ENCODE measurements around the gene TBX4.
A peak's percentile ranks its signal among the peaks of the same experiment; 100 is the strongest.

TBX4 gene

DNA sequence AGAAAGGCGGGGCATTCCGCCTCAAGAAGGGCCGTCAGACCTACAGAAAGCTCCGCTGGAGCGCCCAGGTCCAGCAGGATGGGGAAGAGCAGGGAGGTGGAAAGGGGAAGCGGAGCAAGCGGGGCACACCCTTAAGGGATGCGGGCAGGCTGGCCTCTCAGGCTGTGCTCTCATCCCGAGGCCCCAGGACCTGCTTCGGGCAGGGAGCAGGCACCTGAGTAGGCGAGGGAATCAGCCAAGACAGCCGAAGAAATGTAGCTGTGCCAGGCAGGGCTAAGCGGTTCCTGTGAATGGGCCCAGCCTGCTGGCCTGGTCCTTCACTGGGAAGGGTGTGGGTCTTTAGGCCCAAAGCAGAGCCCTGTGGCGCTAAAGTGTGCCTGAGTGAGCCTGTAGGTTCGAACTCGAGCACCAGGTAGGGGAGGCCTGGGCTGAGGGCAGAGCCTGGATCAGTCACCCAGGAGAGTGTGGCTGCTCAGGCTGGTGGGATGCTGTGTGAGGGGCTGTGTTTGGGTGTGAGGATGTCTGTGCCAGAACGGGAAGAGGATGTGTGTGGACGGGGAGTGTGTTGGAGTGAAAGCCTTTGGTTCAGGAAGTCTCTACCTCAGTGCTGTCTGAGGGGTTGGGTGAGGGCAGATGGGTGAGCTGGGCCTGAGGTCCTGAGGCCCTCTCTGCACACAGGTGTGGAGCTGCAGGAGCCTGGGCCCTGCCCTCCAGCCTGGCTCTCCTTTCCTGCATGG lies 3.3 kb downstream of the TBX4 start:
- DNase-seq, result no peak

DNA sequence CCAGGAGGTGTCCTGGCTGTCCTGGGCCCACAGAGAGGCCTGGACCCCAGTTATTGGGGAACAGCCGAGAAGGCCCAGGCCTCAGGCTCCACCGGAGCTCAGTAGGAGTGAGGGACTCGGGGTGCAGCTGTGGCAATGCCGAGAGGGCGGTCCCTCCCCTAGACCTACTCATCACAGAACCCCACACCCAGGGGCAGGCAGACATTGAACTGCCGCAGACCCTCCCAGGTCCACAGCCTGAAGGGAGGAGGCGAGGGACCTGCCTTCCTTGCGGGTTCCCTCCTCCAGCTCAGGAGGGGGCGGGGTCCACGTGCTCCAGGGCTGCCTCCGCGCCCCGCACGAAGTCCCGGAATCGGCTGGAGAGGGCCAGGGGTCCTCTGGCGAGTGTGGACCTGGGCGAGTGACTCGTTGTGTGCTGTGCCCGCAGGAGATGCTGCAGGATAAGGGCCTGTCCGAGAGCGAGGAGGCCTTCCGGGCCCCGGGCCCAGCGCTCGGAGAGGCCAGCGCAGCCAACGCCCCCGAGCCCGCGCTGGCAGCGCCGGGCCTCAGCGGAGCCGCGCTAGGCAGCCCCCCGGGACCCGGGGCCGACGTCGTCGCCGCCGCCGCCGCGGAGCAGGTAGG lies 3.9 kb downstream of the TBX4 start:
- no peak for DNase-seq

DNA sequence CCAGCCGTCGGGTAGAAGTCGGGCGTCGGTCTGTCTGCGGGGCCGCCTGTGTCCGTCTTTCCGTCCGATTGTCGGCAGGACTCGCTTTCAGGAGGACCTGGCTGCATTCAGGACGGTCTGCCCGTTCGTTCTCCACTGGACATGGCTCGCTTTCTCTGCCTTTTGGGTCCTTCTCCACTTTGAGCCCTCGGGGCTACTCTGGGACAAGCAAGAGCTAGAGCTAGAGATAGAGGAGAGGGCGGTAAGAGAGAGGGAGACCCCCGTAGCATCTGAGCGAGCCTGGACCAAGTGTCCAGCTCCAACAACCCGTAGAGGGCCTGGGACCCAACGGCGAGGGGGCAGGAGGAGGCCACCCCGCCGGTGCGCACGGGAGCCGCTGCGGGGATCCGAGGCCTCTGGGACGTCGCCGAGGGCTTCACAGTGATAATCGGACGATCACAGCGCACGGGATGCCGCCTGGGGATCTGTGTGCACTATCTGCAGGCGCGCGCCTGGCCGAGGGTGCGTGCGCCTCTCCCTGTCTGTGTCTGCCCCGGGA lies 4.5 kb downstream of the TBX4 start:
- DNase-seq, result peak; percentile 36

DNA sequence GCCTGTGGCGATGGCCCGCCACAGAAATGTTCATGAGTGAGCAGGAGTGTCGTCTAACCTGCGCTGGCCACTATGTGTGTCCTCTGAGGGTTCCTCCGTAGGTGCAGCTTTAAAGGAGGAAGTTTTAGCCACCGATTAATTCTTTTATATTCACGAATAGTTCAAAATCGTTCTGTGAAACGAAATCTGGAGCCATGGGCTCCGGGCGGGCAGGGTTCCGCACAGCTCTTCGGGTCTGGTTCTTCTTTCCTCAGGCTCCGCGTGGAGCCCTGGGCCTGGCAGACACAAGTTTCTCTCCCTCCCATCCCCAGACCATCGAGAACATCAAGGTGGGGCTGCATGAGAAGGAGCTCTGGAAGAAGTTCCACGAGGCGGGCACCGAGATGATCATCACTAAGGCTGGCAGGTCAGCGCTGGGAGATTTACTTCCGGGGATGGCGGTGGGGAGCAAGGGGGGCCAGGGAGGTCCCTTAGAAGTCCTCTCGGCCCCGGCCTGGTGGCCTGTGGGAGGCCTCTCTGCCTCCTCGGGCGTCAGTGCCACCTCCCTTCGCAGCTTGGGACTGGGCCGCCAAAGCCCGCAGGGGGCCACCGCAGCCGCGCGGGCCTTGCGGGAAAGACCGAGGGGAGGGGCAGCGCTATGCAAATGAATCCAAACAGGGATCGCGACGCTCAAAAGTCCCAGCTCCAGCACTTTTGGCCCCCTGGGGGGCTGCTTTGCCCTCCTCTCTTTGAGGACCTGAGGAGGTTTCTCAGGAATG lies 5.2 kb downstream of the TBX4 start:
- no peak for DNase-seq

DNA sequence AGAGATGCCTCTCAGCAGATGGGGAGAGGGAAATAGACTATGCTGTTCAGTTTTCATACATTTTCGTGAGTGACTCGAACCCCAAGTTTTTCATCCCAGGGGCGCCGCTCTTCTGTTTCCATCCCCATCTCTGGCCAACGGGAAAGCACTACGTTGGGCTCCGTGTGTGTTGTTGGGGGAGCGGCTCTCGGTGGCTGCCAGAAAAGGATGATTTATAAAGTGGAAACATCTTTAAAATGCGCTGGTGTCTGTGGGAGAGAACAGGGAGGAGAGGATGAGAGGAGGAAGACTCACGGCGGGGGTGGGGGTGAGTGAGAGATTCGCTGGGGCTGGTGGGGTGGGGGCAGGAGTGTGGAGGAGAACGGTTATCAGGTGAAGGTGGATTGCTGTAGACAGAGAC lies 5.8 kb downstream of the TBX4 start:
- DNase-seq, result no peak

DNA sequence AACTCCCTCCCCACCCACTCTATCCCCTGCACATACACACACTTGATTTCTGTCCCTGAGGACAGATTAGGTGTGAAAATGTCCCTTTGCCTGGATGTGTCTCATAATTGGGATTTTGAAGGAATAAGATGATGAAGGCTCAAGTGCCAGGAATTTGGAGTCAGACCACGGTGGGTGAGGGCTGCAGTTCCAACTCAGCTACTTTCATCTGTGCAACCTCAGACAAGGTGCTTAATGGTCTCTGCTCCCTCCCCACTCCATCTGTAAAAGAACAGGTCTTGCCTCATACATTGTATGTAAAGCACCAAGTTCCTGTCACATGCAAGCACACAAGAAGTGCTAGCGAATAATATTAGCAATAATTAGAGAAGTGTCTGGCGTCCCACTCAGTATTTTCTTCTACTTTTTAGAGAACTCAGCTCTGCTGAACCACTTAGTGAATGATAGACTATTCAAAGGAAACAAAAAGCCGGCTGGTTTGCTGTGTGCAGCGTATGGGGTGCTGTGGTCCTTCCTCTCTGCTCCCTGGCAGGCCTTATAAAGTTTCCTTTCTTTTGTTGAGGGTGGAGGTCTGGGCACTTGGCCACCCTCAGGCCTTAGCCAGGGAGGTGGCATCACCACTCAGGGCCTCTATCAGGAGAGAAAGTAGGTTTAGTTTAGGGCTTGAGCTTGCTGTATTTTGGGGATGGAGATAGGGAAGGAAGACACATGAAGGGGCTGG lies 6.4 kb downstream of the TBX4 start:
- DNase-seq, result no peak

DNA sequence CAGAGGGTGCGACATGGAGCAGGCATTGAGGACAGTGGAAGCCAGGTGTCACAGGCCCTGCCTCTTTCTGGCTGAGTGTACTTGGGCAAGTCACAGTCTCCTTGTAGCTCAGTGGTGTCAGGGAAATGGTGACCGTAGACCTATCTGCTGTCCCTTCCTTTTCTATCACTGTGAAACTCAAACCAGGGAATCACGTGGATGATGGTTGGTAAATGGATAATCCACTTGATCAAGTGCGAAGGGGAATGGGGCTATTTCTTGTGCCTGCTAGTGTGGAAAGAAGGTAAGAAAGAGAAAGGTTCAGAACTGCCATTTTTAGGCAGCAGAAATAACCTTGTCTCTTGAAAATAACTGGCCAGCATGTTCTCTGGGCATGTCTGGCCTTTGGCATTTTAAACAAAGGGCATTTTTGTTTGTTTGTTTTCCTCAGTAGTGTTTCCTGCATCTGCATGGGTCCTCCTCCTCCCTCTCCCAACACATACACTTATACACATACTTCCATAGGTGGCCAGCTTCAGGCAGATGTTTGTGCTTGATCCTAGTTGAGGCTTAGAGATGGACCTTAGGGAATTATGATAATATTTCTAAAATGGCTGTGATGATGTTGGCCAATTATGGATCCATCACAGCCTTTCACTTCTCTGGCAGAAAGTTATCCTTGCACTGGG lies 7.1 kb downstream of the TBX4 start:
- no peak for DNase-seq

DNA sequence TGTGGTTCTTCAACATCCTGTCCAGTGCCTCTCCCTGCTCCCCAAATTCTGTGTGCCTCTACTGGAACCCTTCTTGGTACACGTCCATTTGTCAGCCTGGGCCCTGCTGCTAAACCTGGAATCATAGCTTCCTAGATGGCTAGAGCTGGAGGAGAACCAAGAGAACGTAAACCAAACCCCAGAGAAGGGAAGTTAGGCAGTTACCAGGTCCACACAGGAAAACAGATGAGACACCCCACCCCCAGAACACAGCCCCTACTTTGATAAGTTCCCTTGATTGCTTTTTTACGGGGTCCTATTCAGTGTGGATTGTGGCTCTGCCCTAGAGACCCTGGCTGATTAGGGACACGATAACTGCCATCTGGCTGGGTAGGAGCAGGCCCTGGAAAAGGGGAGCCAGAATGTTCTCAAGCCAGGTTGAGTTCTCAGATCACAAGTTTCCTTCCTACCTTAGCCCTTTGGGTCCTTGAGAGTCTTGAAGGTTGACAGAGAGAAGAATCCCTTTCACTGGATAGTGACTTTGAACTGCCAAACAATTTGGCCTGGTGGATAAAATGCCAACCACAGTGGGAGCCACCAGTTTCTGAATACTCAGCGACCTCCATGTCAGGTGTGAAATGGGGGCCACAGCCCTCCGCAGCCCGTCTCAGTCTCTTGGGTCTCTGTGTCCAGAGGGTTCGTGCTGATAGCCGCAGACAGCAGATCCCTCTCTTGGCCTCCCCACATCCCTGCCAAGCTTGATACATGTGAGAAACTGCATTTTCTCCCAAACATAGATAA lies 7.9 kb downstream of the TBX4 start:
- DNase-seq, result no peak

DNA sequence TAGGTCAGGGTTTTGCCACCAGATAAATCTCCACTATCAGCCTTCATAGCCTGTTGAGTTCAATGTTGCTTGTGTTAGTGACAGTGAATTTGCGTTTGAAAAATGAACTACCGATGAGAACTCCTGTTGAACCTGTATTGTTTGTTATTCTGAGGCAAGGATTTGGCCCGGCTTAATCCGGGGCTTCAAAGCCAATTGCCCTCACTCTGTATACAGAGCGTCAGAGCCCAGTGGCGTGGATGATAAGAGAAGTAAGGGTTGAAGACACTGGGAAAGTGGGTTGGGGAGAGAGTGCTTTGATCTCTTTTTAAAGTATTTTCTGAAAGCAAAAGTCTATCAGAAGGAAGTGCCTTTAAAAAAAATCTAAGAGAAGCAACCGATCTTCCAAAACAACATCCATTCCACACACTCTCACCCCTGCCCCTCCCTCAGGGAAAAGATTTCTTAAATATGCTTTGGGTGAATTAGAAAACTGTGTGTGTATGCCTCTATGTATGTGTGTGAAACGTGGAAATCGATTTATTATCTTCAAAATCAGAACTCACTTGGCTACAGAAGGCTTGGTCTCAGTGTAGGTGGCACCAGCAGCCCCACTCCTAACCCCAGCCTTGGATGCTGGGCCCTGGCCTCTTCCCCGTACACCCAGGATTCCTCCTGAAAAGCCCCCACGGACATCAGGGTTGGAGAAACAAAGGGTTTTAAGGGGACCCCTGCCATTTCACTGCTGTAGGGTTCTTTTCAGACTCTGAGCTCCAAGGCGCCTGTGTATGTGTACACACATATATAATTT lies 8.8 kb downstream of the TBX4 start:
- no peak for DNase-seq

DNA sequence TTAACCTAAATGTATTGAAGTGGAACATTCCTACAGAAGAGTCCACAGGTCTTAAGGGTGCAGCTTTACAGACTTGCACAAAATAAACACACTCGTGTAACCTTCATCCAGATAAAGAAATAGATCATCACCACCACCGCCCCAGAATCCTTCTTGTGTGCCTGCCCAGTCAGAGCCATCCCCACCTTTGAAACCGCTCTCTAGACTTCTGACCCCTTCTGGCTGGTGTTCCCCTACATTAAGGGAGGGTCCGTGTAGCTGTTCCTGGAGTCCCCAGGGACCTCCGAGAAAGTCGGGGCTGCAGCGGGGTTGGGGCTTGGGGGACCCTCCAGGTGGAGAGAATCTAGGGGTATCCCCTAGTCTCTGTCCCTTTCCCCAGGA lies 9.4 kb downstream of the TBX4 start:
- no peak for DNase-seq

DNA sequence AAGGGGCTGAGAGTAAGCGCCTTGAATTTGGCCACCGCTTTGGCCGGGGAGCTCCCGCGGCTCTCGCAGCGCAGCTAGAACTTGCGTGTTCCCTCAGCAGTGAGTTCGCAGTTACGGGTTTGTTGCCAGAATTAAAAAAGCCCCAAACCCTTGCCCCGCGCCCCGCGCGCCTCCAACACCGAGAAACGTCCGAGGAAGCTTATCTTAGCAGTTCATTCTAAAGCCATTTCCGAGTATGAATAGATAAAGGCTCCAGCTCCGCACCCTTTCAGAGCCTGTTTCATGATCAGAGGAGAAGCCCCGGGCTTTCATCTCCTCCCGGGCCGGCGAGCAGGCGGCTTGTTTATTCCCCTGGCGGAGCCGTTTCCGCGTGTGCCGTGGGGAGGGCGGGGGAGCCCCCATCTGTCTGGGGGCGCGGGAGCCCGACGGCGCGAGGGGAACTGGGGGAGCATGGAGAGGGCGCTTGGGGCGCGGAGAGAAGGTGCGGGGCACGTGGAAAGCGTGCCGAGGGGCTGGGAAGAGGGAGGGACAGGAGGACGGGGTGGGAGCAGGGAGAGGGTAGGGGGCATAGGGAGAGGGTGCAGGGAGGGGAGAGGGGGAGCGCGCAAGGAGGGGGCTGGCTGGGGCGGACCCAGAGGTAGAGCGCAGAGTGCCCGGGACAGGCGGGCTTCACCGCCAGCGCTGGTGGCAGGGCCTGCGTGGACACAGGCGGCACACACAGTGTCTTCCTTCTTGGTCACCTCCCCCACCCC lies 9.9 kb downstream of the TBX4 start:
- DNase-seq, result no peak

DNA sequence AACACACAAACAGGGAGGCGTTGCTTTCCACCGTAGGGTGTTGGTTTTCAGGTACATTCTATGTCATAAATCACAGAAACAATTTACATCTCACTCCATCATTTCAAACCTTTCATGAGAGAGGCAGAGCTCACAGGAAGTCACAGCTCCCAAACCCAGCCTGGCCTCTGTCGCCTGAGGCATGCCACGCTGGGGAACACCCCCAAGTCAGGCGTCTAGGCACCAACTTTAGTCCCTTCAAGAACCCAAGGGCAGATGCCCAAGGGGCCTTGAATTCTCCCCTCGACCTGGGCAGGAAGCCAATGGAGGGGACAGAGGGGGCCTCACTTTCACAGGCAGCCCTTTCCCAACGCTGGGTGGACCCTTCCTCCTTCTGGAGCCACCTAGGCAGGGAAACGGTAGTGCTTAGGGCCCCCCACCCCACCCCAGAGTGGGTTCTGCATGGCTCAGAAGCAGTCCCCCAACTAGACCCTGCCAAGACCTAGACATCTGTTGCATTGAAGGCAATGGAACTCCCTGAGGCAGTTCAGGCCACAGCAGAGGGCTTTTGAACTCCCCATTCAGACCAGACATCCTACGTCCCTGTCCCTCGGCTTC lies 10.6 kb downstream of the TBX4 start:
- no peak for DNase-seq

DNA sequence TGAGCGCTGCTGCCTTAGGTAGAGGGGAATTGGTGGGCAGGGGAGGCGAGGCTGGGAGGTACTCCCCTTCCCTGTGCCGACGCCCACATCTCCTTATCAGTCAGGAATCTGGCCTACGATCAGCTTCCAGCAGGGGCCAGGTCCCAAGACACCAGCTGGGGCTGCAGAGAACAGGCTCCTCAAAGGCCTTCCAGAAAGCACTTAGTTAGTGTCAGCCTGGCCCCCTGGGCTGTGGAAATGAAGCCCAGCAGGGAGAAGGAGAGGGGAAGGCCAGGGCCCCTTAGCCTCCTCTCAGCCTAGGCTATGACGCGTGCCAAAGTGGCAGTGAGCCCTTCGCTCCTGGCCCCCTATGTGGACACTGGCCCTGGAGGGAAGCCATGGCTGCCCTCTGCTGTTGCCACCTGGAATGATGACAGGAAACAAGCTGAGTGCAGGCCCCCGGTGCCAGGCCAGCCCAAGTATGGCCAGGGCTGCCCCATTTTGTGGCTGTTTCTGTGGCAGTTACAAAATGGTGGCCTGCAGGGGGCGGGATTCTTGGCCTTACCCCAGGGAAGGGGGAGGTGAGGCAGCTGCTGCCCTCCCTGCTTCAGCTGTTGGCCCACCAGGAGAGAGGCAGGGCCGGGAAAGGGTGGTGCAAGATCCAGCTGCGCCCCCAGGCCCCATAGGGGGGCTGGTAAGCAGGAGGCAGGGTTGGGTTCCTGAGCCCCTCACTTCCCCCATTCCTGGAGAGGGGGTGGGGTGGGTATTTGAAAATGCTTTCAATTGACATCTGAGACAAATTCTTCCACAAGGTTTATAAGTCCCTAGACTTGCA lies 11.3 kb downstream of the TBX4 start:
- no peak for DNase-seq

DNA sequence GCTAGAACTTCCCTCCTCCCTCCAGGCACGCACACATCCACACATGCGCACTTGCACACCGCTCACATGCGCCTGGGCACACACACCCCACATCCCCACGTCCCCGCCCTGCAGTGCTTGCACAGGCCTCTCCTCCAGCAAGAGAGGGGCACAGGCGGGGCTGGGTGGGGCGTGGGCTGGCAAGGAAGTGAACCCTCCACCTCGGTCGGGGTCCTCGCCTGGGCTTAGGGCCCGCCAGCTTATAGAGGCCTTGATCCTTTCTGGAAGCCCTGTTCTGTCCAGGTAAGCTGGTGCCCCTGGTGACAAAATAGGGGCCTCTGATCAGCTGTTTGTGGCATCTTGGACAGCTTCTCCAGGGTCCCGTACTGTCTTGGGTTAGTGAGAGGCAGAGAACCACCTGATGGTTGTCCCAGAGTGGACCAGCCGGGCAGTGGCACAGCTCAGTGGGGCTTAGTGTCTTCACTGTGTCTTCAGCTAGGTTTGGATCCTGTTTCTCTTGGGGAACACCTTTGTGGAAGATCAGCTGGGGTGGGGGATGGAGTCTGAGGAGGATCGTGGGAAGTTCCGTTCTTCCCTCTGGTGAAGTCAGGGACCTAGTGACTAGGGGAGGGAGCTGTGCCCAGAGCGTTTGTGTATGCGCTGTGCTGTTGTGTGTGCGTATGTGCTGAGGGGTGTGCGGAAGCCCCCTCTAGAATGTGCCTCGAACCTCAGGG lies 12.1 kb downstream of the TBX4 start:
- DNase-seq, result no peak

DNA sequence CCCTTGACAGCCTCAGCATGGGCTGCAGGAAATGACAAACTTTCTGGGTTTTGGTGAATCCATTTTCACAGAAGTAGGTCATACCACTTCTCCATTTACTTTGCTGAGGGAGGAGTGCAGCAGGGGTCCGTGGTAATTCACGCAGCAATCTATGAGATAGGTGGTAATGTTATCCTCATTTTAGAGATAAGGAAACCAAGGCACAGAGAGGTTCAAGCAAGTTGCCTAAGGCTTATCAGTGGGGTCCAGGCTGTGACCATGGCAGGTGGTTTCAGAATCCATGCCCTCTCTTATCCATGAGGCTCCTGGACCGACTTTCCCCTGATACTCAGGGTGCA lies 12.6 kb downstream of the TBX4 start:
- no peak for DNase-seq

DNA sequence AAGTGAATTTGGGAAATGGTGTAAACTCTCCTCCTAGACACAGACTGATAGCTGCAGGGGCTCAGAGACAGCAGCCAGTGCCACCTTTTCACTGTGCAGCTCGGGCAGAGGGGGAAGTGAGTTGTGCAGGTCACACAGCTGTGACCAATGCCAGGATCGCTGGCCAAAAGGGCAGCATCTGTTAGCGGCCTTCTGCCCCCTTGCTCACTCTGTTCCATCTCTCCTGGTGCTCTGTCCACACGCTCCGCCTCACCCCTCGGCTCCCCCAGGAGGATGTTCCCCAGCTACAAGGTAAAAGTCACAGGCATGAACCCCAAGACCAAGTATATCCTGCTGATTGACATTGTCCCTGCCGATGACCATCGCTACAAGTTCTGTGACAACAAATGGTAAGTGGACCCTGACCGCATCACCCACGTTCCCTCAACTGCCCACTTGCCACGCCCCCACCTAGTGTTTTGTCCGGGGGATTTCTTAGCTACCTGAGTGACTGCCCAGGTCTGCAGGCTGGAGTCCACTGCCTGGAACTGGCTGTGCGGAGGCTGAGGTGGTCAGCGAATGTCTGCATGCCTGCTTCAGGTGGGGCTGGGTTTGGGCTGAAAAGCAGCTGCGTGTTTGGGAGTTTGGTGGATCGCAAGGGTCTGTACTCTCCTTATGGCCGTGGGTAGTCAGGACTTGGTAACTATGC lies 13.5 kb downstream of the TBX4 start:
- no peak for DNase-seq

DNA sequence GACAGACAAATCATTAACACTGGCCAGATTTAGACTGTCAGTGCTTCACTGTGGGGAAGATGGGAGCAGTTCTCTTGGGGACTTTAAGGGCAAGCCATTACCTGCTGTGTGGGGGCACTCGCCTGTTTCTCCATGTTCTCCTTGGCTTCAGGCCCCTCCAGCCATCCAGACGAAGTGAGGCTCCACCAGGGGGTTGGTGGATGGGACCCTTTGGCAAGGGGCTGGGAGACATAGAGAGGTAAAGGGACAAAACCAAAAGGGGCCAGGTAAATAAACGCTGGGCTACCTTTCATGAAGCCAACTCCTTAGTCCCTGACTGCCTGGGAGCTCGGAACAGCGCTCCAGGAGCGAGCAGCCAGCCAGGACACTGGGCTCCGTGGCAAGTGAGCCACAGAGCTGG lies 14.0 kb downstream of the TBX4 start:
- no peak for DNase-seq
